Mesenchymal stem cell (in vitro differentiated cells and primary cell): ENCODE data around the gene ZBTB37.

ENCODE experiments used
- DNase-seq: peaks from one replicate; pipeline ENCODE4 v3.0.0-alpha.2; 2013
- H2AFZ ChIP-seq: one replicate; pipeline ENCODE4 v1.6.1; 2013; ENCODE audit warnings: low read depth, mild to moderate bottlenecking, control low read depth, inconsistent platforms, low read length, moderate library complexity
- H2AK5ac ChIP-seq: 2 replicates; pipeline ENCODE4 v1.6.1; 2013; ENCODE audit warnings: low read length, moderate library complexity, mild to moderate bottlenecking, inconsistent platforms; ENCODE audit not compliant: severe bottlenecking
- H2BK120ac ChIP-seq: one replicate; pipeline ENCODE4 v1.6.1; 2013; ENCODE audit warnings: low read depth, mild to moderate bottlenecking, inconsistent platforms, low read length, moderate library complexity
- H2BK12ac ChIP-seq, 2 experiments: one replicate each; pipeline ENCODE4 v1.6.1; 2013; ENCODE audit warnings: inconsistent platforms in 2 of 2, low read length in 2 of 2, mild to moderate bottlenecking in 2 of 2, moderate library complexity in 2 of 2, control low read depth in 1 of 2
- H2BK15ac ChIP-seq: one replicate; pipeline ENCODE4 v1.6.1; 2013; ENCODE audit warnings: mild to moderate bottlenecking, low read depth, inconsistent platforms; ENCODE audit not compliant: poor library complexity, severe bottlenecking
- H2BK5ac ChIP-seq: 2 replicates; pipeline ENCODE4 v1.6.1; 2013; ENCODE audit warnings: low read depth, mild to moderate bottlenecking, low read length, control low read depth, inconsistent platforms; ENCODE audit not compliant: poor library complexity, severe bottlenecking
- H3K14ac ChIP-seq, 2 experiments: one replicate each; pipeline ENCODE4 v1.6.1; 2013; ENCODE audit warnings: inconsistent platforms in 2 of 2, low read length in 2 of 2, control low read depth in 1 of 2, mild to moderate bottlenecking in 1 of 2, moderate library complexity in 1 of 2
- H3K18ac ChIP-seq, 2 experiments: one replicate each; pipeline ENCODE4 v1.6.1; 2013; ENCODE audit warnings: inconsistent platforms in 2 of 2, low read length in 2 of 2, control low read depth in 1 of 2, low read depth in 1 of 2, mild to moderate bottlenecking in 1 of 2
- H3K23ac ChIP-seq, 2 experiments: one replicate each; pipeline ENCODE4 v1.6.1; 2013; ENCODE audit warnings: inconsistent platforms in 2 of 2, low read length in 2 of 2, mild to moderate bottlenecking in 2 of 2, moderate library complexity in 2 of 2, control low read depth in 1 of 2
- H3K27ac ChIP-seq: 2 replicates; pipeline ENCODE4 v1.5.1; 2013; ENCODE audit warnings: mild to moderate bottlenecking, moderate library complexity, low read length, control low read depth, inconsistent platforms; ENCODE audit not compliant: poor library complexity, severe bottlenecking
- H3K27me3 ChIP-seq, 2 experiments: 2 replicates each; pipeline versions ENCODE4 v1.6.1 to v1.7.0; 2013; ENCODE audit warnings: low read length in 2 of 2, mild to moderate bottlenecking in 2 of 2, moderate library complexity in 2 of 2, control low read depth in 1 of 2, inconsistent platforms in 1 of 2; ENCODE audit not compliant: control insufficient read depth in 1 of 2, insufficient read depth in 1 of 2
- H3K36me3 ChIP-seq, 2 experiments: 2 replicates each; pipeline versions ENCODE4 v1.6.1 to v1.7.0; 2013; ENCODE audit warnings: low read length in 2 of 2, control low read depth in 1 of 2, inconsistent platforms in 1 of 2, low read depth in 1 of 2, mild to moderate bottlenecking in 1 of 2; ENCODE audit not compliant: insufficient read depth in 2 of 2, control insufficient read depth in 1 of 2
- H3K4ac ChIP-seq, 2 experiments: one replicate each; pipeline ENCODE4 v1.6.1; 2013; ENCODE audit warnings: inconsistent platforms in 2 of 2, low read length in 2 of 2, mild to moderate bottlenecking in 2 of 2, moderate library complexity in 2 of 2, control low read depth in 1 of 2, low read depth in 1 of 2
- H3K4me1 ChIP-seq: 2 replicates; pipeline ENCODE4 v1.6.1; 2013; ENCODE audit warnings: low read depth, low read length, control low read depth; ENCODE audit not compliant: control insufficient read depth, insufficient read depth
- H3K4me2 ChIP-seq: 2 replicates; pipeline ENCODE4 v1.6.1; 2013; ENCODE audit warnings: low read length, mild to moderate bottlenecking, inconsistent platforms; ENCODE audit not compliant: poor library complexity, severe bottlenecking
- H3K4me3 ChIP-seq, 2 experiments: 2 replicates each; pipeline versions ENCODE4 v1.5.1 to v1.7.0; 2013; ENCODE audit warnings: low read length in 2 of 2, mild to moderate bottlenecking in 2 of 2, control low read depth in 1 of 2, low read depth in 1 of 2; ENCODE audit not compliant: insufficient read depth in 1 of 2
- H3K79me1 ChIP-seq: replicated peaks from 2 replicates; pipeline ENCODE4 v1.6.1; 2013; ENCODE audit warnings: mild to moderate bottlenecking, control low read depth, low read length, inconsistent platforms; ENCODE audit not compliant: poor library complexity, severe bottlenecking
- H3K9ac ChIP-seq: 2 replicates; pipeline ENCODE4 v1.7.0; 2013; ENCODE audit warnings: mild to moderate bottlenecking, low read length, moderate library complexity
- H3K9me3 ChIP-seq: 2 replicates; pipeline ENCODE4 v1.7.0; 2013; ENCODE audit warnings: mild to moderate bottlenecking, low read length; ENCODE audit not compliant: control insufficient read depth
- H4K8ac ChIP-seq: one replicate; pipeline ENCODE4 v1.6.1; 2013; ENCODE audit warnings: inconsistent platforms, mild to moderate bottlenecking, low read length, moderate library complexity
- H4K91ac ChIP-seq: one replicate; pipeline ENCODE4 v1.6.1; 2013; ENCODE audit warnings: mild to moderate bottlenecking, low read length, inconsistent platforms
- WGBS: methylation state at CpG from one replicate; pipeline ENCODE4 v1.1.7; 2013; ENCODE audit warnings: mixed read lengths; 5-methylcytosine and 5-hydroxymethylcytosine counted together

Gene ZBTB37

GRCh38 chr1:173889885-173890284 lies 21.7 kb downstream of the ZBTB37 start:
- Histone ChIP-seq H3K27me3 (no peaks in the 10 kb centered on the region), H3K18ac (no peak overlapping the region), H3K9me3 (no peaks in the 10 kb centered on the region), H3K9ac (no peak overlapping the region), H3K4me3 (no peak overlapping the region), H2BK120ac (no peak overlapping the region), H3K36me3 (peaks cover 10 to 55% of the 10 kb centered on the region in 2 experiments), H2BK15ac (no peak overlapping the region), H3K23ac (no peak overlapping the region), H2BK5ac (no peak overlapping the region), H3K14ac (no peak overlapping the region), H3K4me1 (no peaks in the 10 kb centered on the region), H3K4me2 (no peak overlapping the region), H3K4ac (no peak overlapping the region), H3K79me1 (peaks cover 19% of the 10 kb centered on the region), H3K27ac (no peak overlapping the region), H4K91ac (no peak overlapping the region), H2AFZ (no peak overlapping the region), H4K8ac (no peak overlapping the region), H2BK12ac (no peak overlapping the region), H2AK5ac (no peak overlapping the region)
- DNase-seq = no peak
- 100% methylated on average over 2 of the region's 2 CpGs for WGBS

- WGBS = no CpG with 5 or more reads among the region's 1 CpG
- Histone ChIP-seq H3K18ac (no peak overlapping the region), H3K27ac (no peak overlapping the region), H2AK5ac (no peak overlapping the region), H3K4me2 (no peak overlapping the region), H4K91ac (no peak overlapping the region), H3K79me1 (peaks cover 10% of the 10 kb centered on the region), H3K27me3 (no peaks in the 10 kb centered on the region), H3K14ac (no peak overlapping the region), H3K4ac (no peak overlapping the region), H3K23ac (no peak overlapping the region), H2BK12ac (no peak overlapping the region), H3K4me1 (no peaks in the 10 kb centered on the region), H2BK15ac (no peak overlapping the region), H3K36me3 (peaks cover 0 to 20% of the 10 kb centered on the region in 2 experiments), H3K9ac (no peak overlapping the region), H4K8ac (no peak overlapping the region), H3K9me3 (no peaks in the 10 kb centered on the region), H2BK120ac (no peak overlapping the region), H3K4me3 (no peak overlapping the region), H2BK5ac (no peak overlapping the region), H2AFZ (no peak overlapping the region)
- no peak for DNase-seq
Measured at GRCh38 chr1:173893611-173894010, 25.4 kb downstream of the ZBTB37 start.

DNA sequence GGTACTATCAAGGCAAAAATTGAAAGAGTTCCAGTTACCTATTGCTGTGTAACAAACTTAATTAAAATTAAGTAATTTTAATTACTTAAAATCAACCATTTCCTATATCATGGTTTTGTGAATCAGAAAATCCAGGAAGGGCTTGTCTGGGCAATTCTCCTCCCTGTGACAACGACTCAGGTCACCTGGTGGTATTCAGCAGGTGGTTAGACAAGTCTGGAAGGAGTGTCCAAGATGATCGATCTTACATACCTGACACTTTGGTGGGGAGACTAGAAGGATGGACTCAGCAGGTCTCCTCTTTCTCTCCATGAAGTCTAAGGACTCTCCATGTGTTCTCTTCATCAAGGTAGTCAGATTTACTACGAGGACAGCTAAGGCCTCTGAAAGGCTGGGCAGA lies 26.0 kb downstream of the ZBTB37 start:
- no peak overlapping the region for H3K9ac ChIP-seq
- no peaks in the 10 kb centered on the region for H3K4me1 ChIP-seq
- no peak overlapping the region for H2AFZ ChIP-seq
- no peak overlapping the region for H3K4me2 ChIP-seq
- no peak overlapping the region for H2BK120ac ChIP-seq
- H2BK15ac ChIP-seq = no peak overlapping the region
- 93% methylated on average over 2 of the region's 3 CpGs for WGBS
- H3K14ac ChIP-seq = no peak overlapping the region
- no peak for DNase-seq
- peaks cover 10% of the 10 kb centered on the region for H3K79me1 ChIP-seq
- no peak overlapping the region for H3K4me3 ChIP-seq
- no peaks in the 10 kb centered on the region for H3K9me3 ChIP-seq
- H2BK5ac ChIP-seq = no peak overlapping the region
- H4K8ac ChIP-seq = no peak overlapping the region
- H3K4ac ChIP-seq = no peak overlapping the region
- H3K27me3 ChIP-seq = no peaks in the 10 kb centered on the region
- H3K27ac ChIP-seq = no peak overlapping the region
- H2BK12ac ChIP-seq = no peak overlapping the region
- peaks cover 0 to 15% of the 10 kb centered on the region in 2 experiments for H3K36me3 ChIP-seq
- no peak overlapping the region for H3K23ac ChIP-seq
- no peak overlapping the region for H2AK5ac ChIP-seq
- H4K91ac ChIP-seq = no peak overlapping the region
- H3K18ac ChIP-seq = no peak overlapping the region

DNA sequence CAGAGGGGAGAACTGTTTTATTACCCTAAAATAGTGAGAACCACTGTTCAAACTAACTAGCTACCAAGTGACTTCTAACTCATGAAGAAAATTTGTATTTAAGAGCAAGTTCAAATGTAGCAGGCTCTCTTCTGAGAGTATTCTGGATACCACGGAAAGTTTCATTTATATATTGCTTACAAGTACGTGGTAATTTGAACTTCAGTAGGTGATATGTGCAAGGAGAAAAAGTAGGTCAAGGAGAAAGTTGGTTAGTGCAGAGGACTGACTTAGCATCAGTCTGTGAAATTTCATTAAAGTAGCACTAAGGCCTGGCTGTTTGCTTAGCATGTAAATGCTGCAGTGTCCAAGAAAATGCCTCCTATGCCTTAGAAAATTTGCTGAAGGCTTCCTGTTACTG lies 32.2 kb downstream of the ZBTB37 start:
- no peak overlapping the region for H4K91ac ChIP-seq
- H3K9me3 ChIP-seq = no peaks in the 10 kb centered on the region
- no peak overlapping the region for H3K18ac ChIP-seq
- H2BK12ac ChIP-seq = no peak overlapping the region
- no peaks in the 10 kb centered on the region for H3K27me3 ChIP-seq
- no peak overlapping the region for H2BK5ac ChIP-seq
- H2BK120ac ChIP-seq = no peak overlapping the region
- H3K9ac ChIP-seq = no peak overlapping the region
- no peak overlapping the region for H3K4me2 ChIP-seq
- no peak overlapping the region for H3K14ac ChIP-seq
- H3K27ac ChIP-seq = no peak overlapping the region
- no peak overlapping the region for H2AFZ ChIP-seq
- H3K4me1 ChIP-seq = no peaks in the 10 kb centered on the region
- no peak overlapping the region for H3K4me3 ChIP-seq
- H2BK15ac ChIP-seq = no peak overlapping the region
- H3K79me1 ChIP-seq = peaks cover 8% of the 10 kb centered on the region
- DNase-seq = no peak
- WGBS = 89% methylated on average over 2 of the region's 2 CpGs
- H3K23ac ChIP-seq = no peak overlapping the region
- no peak overlapping the region for H2AK5ac ChIP-seq
- H4K8ac ChIP-seq = no peak overlapping the region
- H3K36me3 ChIP-seq = no peaks in the 10 kb centered on the region
- no peak overlapping the region for H3K4ac ChIP-seq
